GM19397 (cell line): Measurements from ENCODE around the gene TRAPPC1.

Source experiments
- ATAC-seq: cut with Tn5 transposase; IDR thresholded peaks from one replicate; pipeline ENCODE4 v1.9.1; 2021; ENCODE audit warnings: mild to moderate bottlenecking, moderate library complexity; ENCODE audit not compliant: unreplicated experiment

TRAPPC1 gene

GRCh38 chr17:7943291-7943690, 11.5 kb upstream of the TRAPPC1 start:
- ATAC-seq = no peak

DNA sequence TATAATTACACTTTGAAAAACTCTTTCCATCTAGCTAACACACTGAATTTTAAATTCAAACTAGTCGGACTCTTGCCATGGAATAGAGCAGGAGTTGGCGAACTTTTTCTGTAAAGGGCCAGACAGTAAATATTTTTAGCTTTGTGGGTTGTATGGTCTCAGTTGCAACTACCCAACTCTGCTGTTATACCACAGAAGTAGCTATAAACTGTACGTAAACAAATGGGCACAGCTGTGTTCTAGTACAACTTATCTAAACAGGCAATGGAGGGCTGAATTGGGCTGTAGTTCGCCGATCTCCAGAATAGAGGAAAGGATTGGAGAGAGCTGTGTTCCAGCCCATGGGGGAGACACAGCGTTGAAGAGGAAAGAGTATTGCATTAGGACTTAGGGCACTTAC, 9.0 kb upstream of the TRAPPC1 start:
- no peak for ATAC-seq

DNA sequence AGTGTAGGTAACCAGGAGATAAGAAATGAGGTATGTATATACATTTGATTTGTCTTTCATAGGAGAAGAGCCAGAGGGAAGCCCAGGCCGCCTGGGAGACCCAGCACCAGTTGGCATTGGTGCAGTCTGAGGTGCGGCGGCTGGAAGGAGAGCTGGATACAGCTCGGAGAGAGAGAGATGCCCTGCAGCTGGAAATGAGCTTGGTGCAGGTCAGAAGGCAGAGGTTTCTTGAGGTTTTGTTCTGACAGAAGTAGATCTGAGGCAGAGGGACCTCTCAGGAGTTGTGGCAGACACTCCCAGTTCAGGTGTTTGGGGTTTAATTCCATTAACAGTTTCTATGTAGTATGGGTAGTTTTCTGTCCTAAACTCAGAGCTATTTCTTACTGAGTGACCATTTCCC, 8.3 kb upstream of the TRAPPC1 start:
- no peak for ATAC-seq

GRCh38 chr17:7935859-7936258, 4.1 kb upstream of the TRAPPC1 start:
- no peak for ATAC-seq

GRCh38 chr17:7932949-7933348, 1.2 kb upstream of the TRAPPC1 start:
- no peak for ATAC-seq

DNA sequence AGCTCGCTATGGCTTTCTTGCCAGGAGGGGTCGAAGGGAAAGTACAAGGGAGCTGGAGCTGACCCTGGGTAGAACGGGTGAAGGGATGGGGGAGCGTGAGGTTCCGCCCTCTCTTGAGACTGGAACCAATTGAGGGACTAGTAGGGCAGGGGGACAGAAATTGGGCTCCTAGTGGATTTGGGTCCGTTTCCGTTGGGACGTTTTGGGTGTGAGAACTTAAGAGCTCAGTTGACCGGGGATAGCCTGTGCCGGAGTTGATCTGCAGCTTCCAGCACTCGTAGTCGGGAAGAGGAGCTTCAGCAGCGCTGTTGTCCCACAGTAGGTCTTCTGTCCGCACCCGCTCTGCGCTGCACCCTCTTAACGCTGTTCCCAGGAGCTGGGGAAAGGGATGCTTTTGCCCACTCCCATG, 741 bp upstream of the TRAPPC1 start:
- no peak for ATAC-seq

DNA sequence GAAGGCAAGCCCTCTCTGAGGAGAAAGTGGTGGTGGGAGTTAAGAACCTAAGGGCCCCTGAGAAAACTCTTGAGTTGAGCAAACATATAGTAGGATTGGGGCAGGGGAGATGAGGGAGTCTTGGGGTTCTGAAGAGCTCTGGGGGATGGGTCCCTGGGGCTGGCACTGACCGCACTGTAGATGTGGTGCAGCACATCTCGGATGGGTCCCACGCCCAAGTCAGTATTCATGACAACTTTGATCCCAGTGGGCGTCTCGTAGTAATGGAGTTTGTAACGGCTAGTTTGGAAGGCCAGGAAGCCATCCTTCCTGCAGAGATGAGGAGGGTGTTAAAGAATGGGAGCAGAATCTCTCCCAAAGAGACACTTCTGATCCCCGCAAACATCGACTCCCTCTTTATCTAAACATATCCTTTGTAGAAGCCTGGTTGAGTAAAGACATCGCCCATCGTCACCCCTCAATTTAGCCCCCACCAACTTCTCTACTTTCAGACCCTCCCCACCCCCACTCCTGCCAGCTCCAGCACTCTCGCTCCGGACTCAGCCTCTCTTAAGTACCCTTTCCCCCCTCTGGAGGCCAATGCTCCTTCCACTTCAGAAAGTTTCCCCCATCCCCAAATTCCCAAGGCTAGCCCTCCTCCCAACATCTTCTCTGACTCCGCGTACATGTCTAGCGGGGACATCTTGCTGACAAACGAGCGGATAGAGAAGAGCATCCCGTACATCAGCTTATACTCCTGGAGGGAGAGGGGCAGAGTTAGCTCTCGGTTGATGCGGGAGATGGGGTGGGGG, 710 bp downstream of the TRAPPC1 start:
- no peak for ATAC-seq

GRCh38 chr17:7929158-7930023, 2.4 kb downstream of the TRAPPC1 start, which contains the start of gene KCNAB3:
TSS of gene KCNAB3 (minus strand) at chr17:7929856. CDS start at chr17:7929435, 421 bp downstream.
- no peak for ATAC-seq

DNA sequence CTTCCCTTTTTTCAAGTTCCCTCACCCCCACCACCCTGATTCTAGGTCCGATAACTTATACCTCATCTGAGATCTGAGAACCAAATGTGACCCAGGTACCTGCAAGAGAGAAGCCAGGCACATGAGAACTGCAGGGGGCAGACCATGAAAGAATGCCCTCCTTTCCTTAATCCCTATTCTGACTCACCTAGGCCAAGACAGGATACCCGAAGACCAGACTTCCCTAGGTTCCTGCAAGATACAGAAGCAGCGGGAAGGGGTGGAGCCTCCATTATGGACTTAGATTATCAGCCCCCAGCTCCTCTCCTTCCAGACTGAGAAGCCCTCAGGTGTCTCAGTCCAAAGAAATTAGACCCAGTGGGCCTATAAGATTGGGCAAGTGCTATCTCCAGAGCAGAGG, 4.2 kb downstream of the TRAPPC1 start:
- no peak for ATAC-seq

DNA sequence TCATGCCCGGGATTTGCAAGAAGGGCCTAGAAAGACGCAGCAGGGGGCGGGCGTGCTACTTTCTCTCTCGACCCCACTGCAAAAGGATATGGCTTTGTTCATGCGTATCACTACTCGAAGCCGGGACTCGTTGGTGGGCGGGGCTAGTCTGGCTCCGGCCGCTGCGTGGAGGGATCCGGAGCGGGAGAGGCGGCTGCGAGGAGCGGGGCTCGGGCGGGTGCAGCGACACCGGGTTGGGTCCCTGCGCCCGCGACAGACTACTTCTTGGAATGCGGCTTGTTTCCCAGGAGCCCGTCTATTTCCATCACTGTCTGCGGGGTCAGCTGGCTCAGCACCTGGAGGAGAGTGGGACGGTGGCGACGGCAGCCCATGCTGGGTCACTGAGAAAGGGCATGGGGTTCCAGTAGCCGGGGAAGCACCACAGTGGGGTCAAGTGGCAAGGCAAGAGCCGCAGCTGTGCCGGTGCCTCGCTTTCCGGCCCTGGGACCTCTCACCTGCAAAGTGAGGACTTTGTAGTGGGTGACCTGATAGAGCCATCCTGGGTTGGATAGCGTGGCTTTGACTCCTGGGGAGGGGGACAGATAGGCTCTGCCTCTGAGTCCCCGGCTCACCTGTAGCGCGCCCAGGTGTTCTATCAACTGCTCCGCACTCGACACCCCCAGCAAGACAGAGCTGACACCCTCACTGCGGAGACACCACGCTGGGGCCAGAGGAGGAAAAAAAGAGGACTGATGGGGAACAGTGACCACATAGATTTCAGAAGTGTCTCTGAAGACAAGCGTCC, 8.7 kb downstream of the TRAPPC1 start:
- no peak for ATAC-seq

DNA sequence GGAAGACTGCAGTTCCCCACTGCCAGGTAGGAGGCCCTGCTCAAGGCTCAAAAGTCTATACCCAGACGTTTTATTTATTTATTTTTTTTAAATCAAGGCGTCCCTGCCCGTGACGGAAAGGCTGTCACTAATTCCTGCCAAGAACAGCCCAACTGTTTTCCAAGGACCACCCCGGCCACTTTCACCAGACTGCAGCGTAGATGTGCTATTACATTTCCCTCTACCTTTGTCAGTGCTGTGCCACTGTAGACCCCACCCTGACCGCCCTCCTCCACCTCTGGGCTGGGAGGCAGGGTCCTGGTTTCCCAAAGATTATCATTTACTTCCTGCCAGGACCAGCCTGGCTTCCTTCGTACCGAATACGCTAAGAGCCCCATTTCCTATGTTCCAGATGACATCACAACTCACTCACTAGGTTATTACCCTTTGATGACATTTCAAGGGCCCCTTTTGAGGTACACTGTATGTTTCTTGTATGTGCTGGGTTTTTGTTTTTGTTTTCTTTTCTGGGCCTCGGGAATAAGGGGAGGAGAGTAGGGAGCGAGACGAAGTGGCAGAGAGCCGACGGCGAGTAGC, 9.4 kb downstream of the TRAPPC1 start:
- no peak for ATAC-seq

DNA sequence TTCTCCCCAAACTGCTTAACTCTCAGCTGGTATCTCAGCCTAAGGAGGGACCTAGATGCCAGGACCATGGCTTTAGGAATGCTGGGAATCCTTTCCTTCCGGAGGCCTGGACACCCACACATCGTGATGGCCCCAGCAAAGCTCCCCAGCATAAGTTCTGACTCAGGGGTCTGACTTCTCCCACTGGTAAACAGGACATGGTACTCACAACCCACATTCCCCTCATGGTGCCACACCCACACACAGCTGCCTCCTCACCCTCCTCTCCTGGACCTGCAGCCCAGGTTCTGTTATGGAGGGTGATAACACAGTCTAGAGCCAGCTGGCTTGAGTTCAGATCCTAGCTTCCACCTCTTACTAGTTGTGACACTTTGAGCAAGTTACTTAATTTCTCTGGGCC, 14.9 kb downstream of the TRAPPC1 start:
- ATAC-seq = no peak

DNA sequence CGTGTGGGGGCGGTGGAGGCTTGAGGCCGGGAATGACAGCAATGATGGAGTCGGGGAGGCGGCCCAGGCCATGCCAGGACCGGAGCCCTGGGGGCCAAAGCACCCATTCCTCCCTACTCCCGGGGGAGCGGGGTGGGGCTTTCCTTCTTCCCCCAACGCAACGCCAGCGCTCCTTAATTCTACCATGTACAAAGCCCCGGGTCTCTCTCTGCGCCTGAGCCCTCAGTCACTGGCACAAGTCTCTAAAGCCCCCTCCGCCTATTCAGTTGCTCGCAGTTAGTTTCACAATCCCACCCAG, 15.4 kb downstream of the TRAPPC1 start:
- ATAC-seq = no peak

DNA sequence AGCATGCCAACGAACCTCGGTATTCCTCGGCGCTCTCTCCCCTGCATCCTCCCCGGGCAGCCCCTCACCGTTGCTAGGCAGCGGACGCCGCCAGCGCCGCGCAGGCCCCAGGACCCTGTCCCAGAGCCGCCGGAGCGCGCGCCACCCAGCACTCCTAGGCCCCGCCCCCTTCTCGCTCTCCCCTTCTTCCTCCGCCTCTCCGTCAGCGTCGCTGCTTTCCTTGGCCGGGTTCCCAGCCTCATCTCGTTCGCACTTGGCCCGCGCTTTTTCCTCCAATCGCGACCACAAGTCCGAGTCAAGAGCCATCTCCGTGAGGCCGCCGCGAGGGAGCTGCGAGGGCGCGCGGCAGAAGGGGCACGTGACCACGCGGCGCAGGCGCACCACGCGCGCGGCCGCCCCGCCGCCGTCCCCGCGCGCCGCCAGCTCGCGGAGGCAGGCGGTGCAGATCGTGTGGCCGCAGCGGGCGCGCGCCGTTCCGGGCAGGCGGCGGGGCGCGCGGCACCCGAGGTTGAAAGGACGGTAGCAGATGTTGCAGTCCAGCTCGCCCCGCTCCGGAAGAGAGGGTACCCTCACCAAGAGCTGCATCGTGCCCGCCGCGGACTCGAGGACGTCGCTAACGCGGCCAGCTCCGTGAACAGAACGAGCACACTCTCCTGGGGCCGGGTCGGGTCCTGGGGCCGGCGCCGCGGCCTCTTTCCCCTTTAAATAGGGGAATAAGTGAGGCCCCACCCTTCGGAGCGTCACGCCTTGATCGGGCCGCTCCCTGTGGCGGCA, 15.9 kb downstream of the TRAPPC1 start, which contains the start of gene RNF227:
RNF227 (minus strand) TSS at position 679 of the 774 bp plus-strand sequence; CDS start at position 585, 94 bp downstream.
- peak; percentile 85 for ATAC-seq

DNA sequence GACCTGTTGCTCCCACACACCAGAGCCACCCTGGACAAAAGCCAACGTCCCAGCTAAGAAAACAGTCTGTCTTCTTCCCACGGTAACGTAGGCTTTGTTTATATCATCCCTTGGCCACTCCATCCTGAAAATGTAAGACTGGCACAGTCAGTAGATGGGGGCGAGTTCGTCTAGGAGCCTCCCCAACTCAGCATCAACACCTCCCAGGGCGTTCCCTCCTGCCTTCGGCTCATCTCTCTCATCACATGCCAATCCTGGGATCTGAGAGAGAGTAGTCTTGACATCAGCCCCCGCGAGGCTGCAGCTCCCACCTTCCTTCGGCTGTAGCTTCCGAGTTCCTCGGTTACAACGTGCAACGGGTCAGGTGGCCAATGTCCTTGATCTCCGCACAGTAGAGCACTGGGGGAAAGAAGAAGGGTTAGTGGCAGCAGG, 16.6 kb downstream of the TRAPPC1 start:
- peak; percentile 21 for ATAC-seq

DNA sequence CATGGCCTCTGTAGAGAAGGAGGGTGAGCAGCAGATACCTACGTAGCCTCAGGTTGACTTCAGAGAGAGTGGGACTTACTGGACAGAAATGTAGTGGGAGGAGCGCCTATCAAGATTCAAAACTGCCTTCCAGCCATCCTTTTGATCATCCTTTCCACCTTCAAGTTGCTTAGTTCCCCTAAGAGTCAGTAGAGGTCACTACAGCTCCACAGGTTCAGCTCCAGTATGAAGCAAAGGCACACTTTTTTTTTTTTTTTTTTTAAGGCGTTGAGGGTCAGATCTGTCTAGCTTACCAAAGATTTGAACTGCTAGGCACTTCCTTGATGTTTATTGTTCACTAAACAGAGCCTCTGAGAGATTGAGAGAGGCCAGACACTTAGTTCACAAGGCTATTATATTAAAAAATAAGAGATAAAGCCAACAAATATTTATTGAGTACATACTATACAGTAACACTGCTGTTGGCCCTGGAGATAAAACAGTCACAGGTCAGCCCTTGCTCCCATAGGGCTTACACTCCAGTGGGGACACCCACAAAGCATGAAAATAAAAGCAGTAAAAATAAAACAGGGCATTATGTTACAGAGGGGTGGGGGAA, 18.7 kb downstream of the TRAPPC1 start:
- ATAC-seq = no peak

GRCh38 chr17:7911116-7911515, 20.6 kb downstream of the TRAPPC1 start:
- no peak for ATAC-seq

DNA sequence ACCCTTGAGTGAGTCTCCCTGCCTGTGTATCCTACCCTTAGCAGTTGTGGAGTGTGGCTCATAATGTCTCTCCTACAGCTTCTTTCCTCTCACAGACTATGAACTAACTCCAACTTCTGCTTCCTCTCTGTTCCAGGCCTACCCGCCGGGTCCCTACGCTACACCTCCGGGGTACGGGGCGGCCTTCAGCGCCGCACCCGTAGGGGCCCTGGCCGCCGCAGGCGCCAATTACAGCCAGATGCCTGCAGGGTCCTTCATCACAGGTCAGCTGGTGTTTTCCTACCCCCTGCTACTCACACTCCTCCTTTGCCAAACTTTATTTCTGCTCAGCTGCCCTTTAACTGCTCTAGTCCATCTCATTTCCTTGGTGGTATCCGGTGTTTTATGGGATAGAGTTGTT, 21.0 kb downstream of the TRAPPC1 start:
- no peak for ATAC-seq

DNA sequence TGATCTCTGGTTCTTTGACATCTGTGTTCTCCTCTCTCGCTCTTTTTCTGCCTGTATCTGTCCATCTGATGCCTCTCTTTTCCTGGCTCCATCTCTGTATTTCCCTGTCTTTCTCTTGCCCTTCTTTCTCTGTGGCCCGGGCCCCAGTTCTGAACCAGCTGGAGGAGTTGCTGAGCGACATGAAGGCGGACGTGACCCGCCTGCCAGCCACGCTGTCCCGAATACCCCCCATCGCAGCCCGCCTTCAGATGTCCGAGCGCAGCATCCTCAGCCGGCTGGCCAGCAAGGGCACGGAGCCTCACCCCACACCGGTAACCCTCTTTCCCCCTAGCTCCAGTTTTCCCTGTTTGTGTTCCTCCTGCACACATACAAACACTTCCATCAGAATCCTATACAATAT, 21.5 kb downstream of the TRAPPC1 start:
- ATAC-seq = no peak

DNA sequence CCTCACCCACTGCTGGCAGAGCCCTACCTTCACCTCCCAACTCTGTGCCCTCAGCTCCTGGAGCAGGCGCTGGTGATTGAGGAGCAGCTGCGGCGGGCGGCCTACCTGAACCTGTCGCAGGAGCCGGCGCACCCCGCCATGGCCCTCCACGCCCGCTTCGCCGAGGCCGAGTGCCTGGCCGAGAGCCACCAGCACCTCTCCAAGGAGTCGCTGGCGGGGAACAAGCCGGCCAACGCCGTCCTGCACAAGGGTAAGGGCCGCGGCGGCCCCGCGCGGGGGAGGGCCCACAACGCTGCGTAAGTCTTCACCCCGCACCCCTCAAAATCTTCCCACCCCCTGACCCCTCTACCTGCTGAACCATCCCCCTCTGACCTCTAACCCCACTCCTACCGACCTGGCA, 22.7 kb downstream of the TRAPPC1 start:
- ATAC-seq = no peak
